Medulla oblongata (tissue), 1 donor: ENCODE data around the gene CDHR5.
A peak's percentile ranks its signal among the peaks of the same experiment; 100 is the strongest.
"Not testable (repeated sequence)": the region's sequence is repeated elsewhere in the genome, so short reads cannot be mapped to it uniquely, and the experiment has no call there.

ENCODE experiments used
- DNase-seq: peaks from one replicate; pipeline ENCODE4 v3.0.0-alpha.2; 2015; ENCODE audit errors: extremely low spot score

The CDHR5 gene, protein sequence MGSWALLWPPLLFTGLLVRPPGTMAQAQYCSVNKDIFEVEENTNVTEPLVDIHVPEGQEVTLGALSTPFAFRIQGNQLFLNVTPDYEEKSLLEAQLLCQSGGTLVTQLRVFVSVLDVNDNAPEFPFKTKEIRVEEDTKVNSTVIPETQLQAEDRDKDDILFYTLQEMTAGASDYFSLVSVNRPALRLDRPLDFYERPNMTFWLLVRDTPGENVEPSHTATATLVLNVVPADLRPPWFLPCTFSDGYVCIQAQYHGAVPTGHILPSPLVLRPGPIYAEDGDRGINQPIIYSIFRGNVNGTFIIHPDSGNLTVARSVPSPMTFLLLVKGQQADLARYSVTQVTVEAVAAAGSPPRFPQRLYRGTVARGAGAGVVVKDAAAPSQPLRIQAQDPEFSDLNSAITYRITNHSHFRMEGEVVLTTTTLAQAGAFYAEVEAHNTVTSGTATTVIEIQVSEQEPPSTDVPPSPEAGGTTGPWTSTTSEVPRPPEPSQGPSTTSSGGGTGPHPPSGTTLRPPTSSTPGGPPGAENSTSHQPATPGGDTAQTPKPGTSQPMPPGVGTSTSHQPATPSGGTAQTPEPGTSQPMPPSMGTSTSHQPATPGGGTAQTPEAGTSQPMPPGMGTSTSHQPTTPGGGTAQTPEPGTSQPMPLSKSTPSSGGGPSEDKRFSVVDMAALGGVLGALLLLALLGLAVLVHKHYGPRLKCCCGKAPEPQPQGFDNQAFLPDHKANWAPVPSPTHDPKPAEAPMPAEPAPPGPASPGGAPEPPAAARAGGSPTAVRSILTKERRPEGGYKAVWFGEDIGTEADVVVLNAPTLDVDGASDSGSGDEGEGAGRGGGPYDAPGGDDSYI

DNA sequence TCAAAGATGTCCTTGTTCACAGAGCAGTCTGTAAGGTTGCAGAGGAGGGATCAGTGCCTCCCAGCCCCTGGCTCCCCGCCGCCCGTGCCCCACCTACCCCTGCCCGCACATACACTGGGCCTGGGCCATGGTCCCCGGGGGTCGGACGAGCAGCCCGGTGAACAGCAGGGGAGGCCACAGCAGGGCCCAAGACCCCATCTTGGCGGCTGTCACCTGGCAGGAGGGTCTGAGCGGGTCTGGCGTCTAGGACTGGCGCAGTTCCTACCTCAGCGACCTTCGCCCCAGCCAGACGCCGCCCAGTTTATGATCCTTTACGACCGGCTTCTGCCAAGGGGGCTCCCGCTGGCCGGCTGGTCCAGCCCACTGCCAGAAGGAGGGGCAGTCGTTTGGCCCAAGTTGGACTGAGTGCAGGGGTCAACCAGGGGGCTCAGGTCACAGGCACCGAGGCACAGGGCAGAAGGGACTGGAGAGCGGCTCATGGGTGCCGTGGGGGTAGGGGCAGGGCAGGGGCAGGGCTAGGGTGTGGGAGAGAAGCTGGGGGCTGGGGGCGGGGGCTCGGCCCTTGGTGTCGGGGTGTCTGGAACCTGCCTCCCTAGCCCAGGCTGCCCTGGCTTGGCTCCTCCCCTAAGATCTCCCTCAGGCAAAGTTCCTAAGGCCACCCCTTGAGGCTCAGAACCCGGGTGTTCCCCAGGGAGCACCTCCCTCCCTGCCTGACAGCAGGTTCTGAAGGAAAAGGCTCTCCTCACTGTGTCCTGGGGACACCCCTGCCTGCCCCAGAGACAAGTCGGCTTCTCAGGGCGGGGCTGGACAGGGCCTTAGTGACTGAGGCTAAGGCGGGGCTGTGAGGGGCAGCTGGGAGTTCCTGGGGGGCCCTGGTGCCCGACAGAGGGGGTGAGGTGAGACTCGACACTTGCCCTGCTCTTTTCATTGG, at the start of gene CDHR5:
Gene CDHR5, minus strand, starts transcription at position 251 of the 931 bp plus-strand sequence. Its CDS starts 53 bp downstream, at position 198.
- DNase-seq: no peak

DNA sequence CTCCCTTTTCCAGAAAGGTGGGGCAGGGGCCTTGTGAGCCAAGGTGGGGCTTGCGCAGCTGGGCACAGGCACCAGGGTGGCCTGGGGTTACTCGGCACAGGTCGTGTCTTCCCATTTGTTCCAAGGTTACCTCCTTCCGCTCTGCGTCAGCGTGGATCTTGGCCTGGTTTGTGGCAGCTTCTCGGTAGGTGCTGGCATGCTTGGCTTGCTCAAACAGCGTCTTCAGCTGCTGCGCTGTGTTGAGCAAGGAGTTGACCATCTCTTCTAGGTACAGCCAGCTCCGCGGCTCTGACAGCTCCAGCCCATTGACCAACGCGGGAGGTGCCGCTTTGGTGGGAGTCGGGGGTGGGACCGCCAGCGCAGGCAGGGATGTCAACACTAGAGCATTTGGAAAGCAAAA, 49.7 kb upstream of the CDHR5 start:
- DNase-seq: no peak

DNA sequence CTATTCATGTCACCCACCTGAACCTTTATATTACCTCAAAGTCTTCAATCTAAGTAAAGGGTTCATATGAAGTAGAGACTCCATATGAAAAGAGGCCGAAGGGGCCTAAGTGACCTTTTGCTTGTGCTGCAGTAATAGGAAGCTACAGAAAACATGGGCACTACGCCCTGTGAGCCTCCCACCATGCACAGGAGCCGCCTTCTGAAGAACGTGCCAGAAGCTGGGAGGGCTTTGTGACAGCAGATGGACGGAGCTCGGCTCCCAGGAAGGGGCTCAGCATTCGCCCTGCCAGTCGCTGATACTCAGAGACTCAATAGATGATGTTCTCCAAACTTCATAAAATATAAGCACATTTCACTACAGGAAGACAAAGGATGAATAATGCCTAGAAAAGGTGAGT, 49.1 kb upstream of the CDHR5 start:
- no peak for DNase-seq

DNA sequence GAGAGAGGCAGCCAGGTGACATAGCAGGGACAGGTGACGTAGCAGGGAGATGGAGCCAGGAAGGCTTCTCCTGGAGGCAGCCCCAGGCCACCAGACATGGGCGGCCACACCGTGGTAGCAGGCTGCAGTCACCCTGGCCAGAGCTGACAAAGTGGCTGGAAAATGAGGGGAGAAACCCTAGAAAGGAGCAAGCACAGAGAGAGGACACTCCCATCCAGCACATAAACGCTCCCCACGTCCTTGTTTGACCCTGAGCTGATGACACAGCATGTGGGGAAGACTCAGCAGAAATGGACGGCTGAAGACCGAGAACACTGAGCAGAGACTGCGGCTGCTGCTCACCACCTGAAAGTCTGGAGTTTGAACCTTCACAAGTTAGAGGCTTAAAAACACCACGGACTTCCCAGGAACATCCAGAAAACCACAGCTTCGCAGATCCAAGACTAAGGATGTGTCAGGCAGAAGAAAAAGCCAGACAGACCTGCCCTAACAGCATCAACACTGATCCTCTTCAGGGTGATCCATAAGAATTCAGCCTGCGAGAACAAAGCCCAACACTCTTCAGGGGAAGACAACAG, 41.0 kb upstream of the CDHR5 start:
- peak; percentile 30 for DNase-seq

DNA sequence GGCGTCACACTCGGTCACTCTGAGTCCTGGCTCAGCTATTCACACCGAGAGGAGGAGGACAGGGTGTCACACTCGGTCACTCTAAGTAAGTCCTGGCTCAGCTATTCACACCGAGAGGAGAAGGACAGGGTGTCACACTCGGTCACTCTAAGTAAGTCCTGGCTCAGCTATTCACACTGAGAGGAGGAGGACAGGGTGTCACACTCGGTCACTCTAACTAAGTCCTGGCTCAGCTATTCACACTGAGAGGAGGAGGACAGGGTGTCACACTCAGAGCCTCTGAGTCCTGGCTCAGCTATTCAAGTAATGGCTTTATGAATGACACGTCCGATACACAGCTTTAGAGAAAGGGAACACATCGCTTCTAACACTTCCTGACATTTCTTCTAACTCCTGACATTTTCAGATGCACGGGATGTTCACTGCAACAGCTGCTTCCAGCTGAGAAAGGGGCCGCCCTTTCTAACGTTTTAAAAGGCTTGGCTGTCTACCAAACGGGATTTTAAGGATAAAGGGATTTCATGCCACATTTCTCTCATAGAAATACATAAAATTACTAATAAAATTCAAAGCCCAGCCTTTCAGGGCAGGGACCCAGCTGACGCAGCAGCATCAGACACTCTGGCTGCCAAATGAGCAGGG, 40.4 kb upstream of the CDHR5 start:
- no peak for DNase-seq

DNA sequence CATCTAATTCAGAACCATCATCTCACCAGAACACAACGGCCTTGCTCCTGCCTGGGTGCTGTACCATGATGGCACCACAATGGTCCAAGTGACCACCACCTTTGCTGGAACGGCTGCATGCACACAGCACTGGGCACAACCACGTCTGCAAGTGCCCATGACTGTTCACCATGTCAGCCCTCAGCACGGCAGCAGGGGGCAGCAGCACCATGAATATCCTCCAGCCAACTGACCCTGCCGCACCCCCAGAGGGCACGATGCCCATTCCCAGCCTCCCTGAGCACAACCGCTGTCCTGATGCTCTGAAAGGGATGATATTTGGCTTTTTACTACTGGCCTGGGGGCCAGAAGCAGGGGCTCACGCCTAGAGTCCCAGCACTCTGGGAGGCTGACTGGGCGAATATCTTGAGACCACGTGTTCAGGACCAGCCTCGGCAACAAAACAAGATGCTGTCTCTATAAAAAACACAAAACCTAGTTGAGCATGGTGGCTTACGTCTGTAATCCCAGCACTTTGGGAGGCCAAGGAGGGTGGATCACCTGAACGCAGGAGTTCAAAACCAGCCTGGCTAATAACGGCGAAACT, 38.0 kb upstream of the CDHR5 start:
- DNase-seq: peak; percentile 66

DNA sequence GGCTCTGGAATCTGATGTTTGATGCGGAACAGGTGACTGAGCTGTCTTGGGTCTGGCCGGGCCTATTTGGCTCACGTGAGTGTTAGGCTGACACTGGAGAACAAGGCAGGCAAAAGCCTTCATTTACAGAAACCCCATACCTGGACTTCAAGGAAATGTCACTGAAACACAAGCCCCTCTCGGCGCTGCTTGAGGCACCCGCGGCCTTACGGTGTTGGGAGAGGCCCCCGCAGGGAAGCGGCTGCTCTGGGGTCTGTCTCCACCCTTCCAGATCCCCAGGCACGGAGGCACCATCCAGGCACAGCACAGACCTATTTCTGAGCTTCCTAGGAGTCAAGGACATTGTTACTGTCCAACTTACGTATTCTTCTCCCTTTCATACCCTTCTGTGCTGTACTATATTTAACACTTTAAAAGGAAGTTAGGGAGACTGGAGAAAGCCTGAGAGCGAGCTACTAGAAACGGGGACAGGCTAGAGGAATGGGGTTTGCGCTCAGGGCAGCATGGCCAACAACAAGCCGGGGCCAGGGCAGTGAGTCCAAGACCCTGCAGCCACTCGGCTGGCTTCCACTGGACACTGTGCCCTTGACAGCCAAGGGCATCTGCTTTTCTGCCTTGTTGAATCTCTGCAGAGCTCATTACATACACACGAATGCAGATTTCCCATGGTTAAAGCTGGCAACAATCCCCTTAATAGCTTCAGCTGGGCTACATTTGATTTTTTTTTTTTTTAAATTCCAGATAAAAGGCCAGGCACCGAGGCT, 36.1 kb upstream of the CDHR5 start:
- no peak for DNase-seq

DNA sequence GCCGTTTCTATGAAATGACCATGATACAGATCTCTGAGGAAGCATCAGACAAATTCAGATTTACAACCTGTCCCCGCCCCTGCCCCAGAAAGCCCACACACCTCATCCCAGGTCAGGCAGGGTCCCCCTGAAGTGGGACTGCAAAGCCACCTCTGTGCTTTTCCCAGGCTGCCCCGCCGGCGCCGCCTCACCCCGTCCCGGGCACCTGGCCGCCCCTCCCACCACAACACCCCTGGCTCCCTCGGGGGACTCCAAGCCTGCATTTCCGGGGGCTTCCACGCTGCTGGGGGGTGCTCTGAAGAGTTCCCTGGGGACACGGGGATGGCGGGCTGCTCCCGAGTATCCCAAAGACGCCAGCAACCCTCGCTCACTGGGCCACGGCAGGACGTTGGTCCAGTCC, 35.5 kb upstream of the CDHR5 start:
- no peak for DNase-seq

DNA sequence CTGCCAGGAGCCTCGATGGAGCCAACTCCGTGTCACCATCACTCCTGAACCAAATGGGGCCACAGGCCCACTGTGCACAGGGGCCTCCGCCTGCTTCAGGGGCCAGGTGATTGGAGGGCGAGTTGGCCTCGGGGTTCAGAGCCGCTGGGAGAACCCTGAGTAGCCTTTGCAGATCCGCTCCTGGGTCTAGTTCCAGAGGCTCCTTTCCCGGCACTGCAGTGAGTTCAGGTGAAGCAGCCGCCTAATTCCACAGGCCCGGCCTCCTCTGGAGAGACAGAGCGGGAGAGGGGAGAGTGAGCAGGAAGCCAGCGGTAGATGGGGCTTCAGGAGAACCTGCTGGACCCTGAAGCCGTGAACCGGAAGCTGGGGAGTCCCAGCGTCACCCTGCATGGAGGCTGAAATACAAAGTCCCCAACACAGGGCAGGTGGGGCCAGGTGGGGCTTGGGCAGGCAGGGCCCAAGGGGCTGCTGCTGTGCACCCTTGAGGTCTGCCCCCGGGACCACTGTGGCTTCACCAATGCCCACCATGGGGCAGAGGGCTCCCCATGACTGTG, 34.9 kb upstream of the CDHR5 start:
- no peak for DNase-seq

DNA sequence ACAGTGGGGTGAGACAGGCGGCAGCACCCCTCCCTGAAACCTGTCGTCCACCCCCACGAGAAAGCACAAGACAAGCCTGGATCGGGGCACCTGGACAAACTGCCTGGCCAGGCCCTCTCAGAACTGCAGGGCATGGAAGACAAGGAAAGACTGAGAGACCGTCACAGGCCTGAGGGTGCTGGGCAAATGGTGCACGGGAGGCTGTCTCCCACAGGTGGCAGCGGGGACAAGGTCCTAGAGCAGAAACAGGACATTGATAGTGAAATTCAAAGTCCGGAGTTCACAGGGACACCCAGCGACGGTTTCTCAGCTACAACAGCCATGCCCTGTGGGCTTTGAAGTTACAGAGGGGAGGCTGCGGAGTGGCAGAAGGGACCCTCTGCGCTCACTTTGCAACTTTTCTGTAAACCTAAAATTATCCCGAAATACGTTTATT, 33.0 kb upstream of the CDHR5 start:
- no peak for DNase-seq

DNA sequence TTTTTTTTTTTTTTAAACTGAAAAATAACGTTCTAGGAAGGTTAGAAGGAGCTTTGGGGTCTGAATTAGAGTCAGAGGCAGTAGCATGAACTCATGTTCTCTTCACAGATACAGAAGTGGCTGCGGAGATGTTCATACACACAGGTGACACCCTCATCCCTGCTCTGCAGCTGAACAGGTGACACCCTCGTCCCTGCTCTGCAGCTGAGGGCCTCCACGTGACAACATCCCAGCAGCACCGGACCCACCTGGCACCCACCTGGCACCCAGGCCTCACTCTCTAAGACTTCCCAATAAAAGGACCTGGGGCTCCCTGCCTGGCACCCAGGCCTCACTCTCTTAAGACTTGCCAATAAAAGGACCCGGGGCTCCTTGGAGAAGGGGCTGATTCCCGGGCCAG, 32.1 kb upstream of the CDHR5 start:
- DNase-seq: no peak

DNA sequence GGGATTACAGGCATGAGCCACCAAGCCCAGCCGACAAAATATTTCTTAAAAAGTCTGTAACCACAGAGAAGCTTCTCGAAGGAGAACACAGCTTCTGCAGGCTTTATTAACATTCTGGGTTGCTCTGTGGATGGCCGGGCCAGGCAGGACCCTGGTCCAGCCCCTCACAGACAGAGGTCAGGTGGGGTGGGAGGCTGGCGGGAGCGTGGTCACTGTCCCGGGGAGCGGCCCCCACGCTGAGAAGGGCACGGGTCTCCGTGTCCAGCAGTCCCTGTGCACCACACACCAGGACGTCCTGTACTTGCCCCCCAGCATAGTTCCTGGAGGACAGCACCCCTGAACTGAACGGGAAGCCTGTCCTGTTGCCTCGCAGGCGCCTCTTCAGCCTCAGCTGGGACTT, 31.7 kb upstream of the CDHR5 start:
- DNase-seq: no peak

DNA sequence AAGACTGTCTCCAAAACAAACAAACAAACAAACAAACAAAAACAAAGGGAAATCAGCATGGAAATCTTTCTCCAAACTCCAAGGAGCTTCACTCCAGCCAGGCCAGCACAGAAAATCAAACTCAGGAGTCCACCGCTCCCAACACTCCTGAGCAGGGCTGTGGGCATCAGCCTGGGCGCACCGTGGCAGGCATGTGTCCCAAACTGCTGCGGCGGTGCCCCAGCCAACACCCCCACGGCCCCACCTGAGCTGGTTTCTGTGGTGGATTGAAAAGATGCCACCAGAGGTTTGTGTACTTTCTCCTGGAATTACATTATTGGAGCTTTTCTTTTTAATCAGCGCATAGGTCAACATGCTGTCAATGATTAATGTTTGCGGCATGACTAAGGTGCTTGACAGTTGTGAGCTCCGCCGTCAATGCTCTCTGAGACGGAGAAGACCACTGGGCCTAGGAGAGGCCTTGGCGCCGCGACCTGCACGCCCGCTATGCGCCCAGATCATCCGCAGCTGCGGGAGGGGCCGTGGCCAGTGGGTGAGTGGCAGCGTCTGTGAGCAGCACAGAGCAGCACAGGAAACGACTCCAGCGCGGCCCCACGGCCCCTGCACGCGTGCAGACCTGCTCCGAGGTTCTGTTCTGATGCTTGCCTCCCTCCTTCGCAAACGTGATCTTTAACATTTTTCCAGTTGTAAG, 30.4 kb upstream of the CDHR5 start:
- no peak for DNase-seq

DNA sequence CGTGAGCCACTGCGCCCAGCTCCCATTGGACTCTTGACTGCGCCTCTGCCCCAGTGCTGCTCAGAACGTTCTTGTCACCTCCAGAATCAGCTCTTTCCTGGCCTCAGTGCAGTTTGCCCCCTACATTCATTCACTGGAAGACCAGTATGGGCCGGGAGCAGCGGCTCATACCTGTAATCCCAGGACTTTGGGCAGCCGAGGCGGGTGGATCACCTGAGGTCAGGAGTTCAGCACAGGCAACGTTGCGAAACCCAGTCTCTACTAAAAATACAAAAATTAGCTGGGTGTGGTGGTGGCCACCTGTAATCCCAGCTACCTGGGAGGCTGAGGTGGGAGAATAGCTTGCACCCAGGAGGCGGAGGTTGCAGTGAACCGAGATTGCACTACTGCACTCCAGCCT, 29.7 kb upstream of the CDHR5 start:
- DNase-seq: not testable (repeated sequence)

DNA sequence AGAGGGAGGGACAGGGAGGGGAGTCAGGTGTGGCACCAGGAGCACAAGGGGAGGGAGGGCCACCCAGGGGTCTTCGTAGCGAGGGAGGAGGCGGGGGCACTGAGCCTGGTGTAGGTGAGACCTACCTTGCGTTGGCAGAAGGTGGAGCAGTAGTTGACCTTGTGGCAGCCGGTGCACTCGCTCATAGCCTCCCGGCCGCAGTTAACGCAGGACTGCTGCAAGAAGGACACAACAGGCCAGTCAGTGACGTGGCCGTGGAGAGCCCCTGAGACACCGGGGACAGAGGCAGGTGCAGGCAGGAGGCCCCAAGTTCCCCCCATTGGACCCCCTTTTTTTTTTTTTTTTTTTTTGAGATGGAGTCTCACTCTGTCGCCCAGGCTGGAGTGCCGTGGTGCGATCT, 29.1 kb upstream of the CDHR5 start:
- DNase-seq: no peak

DNA sequence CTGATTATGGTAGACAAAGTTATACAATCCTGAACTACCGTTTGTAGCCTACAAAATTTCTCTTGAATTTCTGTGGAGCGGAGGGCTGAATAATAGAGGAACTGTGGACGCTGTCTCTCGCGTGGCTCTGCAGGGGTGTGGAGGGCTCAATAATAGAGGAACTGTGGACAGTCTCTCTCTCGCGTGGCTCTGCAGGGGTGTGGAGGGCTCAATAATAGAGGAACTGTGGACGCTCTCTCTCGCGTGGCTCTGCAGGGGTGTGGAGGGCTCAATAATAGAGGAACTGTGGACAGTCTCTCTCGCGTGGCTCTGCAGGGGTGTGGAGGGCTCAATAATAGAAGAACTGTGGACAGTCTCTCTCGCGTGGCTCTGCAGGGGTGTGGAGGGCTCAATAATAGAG, 28.4 kb upstream of the CDHR5 start:
- not testable (repeated sequence) for DNase-seq

DNA sequence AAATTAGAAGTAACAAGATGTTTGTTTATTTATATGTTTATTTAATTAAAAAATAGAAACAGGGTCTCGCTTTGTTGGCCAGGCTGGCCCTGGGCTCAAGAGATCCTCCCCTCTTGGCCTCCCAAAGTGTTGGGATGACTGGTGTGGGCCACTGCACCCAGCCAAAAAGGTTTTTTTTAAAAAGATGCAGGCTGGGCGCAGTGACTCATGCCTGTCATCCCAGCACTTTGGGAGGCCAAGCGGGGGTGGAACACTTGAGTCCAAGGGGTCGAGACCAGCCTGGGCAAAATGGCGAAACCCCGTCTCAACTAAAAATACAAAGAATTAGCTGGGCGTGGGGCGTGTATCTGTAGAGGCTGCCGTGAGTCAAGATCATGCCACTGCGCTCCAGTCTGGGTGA, 25.7 kb upstream of the CDHR5 start:
- DNase-seq: no peak

DNA sequence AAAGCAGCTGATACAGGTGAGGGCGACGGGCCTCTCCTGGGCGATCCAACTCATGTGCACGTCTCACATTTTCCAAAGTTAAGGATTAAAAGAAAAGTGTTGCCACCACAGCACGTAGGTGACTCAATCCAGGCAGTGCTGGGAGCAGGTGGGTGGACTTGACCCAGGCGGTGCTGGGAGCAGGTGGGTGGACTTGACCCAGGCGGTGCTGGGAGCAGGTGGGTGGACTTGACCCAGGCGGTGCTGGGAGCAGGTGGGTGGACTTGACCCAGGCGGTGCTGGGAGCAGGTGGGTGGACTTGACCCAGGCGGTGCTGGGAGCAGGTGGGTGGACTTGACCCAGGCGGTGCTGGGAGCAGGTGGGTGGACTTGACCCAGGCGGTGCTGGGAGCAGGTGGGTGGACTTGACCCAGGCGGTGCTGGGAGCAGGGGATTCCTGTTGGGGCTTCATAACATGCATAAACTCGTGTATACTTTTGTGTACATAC, 23.0 kb upstream of the CDHR5 start:
- DNase-seq: not testable (repeated sequence)

DNA sequence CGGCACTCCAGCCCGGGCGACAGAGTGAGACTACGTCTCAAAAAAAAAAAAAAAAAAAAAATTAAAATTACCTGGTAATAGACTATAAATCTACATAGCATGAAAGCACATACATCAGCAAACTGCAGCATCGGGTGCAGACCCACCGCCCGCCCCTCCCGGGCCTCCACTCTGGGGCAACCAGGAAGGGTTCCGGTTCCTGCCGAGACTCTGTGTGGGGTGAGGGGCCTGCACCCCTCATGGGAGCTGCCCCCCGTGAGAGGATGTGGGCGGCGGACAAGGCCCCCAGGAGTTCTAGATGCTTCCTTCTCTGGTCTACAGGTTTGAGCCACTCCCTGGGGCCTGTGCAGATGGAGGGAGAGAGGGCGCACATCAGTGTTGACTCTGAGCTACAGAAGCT, 21.5 kb upstream of the CDHR5 start:
- no peak for DNase-seq
